ENCODE results near the gene PC. TPM values are rescaled to one million over a fixed set of nuclear protein-coding genes. Genes with fewer than 3 reads are reported as not detected.

PC gene
- total RNA-seq, 6 donors from 2014 or later, result 5.0 to 49.9 (median 20.9) TPM

DNA sequence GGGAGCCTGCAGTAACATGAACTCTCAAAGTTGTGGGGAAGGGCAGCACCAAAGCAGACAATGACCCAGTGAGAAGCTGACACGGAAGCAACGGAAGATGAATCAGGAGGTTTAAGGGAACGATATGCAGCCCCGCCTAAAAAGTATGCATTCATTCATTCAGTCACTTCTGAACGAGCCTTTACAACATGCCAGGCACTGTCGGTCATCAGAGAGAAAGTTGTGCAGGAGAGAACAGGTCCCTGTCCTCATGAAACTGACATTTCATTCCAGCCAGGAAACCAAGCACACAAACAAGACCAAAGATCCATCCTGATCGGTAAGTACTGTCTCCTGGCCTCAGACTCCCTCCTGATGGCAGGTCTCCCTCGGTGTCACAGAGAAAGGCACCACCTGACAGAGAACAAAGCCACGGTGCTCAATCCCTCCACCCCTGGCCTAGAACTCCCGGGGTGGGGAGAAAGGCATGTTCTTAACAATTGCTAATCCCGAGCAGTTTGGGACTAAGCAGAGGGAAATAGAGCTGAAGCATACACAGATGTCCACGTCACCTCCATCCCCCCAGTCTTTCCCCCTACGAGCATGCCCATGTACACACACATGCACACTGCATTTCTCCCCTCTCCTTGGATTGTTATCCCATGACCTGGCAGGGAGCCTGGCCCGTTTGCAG, 52.0 kb downstream of the PC start:
- Histone ChIP-seq H3K4me1 (no peaks in the 10 kb centered on the region), H3K36me3 (no peaks in the 10 kb centered on the region), H3K27me3 (no peaks in the 10 kb centered on the region), H3K9me3 (no peaks in the 10 kb centered on the region), H3K27ac (no peak overlapping the region), H3K4me3 (no peak overlapping the region)
- TF ChIP-seq EP300 (IDR thresholded peaks at IDR 0.05) (no peak), POLR2AphosphoS5 (IDR thresholded peaks at IDR 0.05) (no peak), POLR2A (IDR thresholded peaks at IDR 0.05) (no peak), CTCF (IDR thresholded peaks at IDR 0.05) (no peak)
- WGBS, 2 donors, result 71 to 78% methylated on average over 11 to 14 of the region's 14 CpGs
- DNase-seq, result no peak
- ATAC-seq (ENCODE audit: low FRiP score in 2 of 2), result no peak

DNA sequence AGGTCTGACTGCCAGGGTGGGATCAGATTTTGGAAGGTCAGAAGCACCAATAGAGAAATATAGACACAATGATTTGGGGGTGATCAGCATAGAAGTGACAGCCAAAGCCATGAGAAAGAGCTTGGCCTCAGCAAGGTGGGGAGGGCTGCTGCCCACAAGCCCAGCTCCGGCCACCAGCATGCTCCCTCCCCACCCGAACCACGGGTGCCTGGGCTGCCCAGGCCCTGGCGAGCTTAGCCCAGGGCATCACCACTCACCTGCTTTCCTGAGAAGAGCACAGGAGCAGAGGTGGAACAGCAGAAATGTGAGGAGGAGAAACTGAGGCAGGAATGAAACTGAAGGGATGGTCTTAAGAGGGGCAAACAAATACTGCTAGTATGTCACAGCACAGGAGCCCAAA, 52.6 kb downstream of the PC start:
- Histone ChIP-seq H3K27ac (no peak overlapping the region), H3K4me1 (no peaks in the 10 kb centered on the region), H3K36me3 (no peaks in the 10 kb centered on the region), H3K27me3 (no peaks in the 10 kb centered on the region), H3K9me3 (no peaks in the 10 kb centered on the region), H3K4me3 (no peak overlapping the region)
- DNase-seq, result peak in 1 of 2 donors; percentile 50
- TF ChIP-seq EP300 (IDR thresholded peaks at IDR 0.05) (no peak), CTCF (IDR thresholded peaks at IDR 0.05) (no peak)
- WGBS, 2 donors, result 79 to 88% methylated on average over 4 of the region's 4 CpGs
- no peak for ATAC-seq (ENCODE audit: low FRiP score in 2 of 2)

DNA sequence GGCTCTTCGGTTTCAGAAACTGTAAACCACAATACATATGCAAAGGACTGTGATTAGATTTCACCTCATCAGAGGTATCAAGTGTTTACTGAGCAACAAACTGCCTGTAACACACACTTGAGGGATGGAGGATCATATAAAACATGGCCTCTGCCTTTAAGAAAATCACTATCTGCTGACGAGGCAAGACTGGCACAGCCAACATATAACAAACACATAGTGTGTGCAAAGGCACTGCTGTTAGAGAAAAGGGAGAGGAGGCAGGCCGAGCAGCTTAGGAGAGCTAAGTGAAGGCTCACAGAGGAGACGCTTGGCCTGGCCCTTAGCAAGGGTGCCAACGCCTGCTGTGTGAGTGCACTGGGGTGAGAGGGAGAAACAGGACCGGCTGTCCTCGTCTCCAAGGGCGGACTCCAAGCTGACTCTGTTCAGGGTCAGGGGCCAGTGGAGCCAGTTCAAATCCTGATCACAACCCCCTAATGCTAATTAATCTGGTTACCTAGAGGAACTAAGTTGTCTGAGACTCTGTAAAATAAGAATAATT, 53.1 kb downstream of the PC start:
- DNase-seq (no peak), ATAC-seq (ENCODE audit: low FRiP score in 2 of 2) (no peak)
- Histone ChIP-seq H3K36me3 (no peaks in the 10 kb centered on the region), H3K27ac (no peak overlapping the region), H3K4me3 (no peak overlapping the region), H3K27me3 (no peaks in the 10 kb centered on the region), H3K9me3 (no peaks in the 10 kb centered on the region), H3K4me1 (no peaks in the 10 kb centered on the region)
- 86 to 90% methylated on average over 8 of the region's 8 CpGs for WGBS, 2 donors
- TF ChIP-seq POLR2AphosphoS5 (IDR thresholded peaks at IDR 0.05) (no peak), CTCF (IDR thresholded peaks at IDR 0.05) (no peak), POLR2A (IDR thresholded peaks at IDR 0.05) (no peak), EP300 (IDR thresholded peaks at IDR 0.05) (no peak)

DNA sequence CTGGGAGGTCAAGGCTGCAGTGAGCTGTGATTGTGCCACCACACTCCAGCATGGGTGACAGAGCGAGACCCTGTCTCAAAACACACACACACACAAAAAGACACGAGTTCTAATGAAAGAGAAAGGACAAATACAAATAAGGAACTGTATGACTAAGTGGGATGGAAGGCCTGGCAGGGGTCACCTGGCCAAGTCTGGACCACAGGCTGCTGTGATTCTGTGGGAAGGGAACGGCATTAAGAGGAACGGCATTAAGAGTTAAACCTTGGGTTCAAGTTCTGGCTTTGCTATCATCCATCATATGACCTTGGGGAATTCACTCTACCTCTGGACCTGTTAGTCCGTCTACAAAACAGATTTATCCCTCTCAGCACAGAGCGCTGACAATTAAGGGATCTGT, 53.6 kb downstream of the PC start:
- no peak for ATAC-seq (ENCODE audit: low FRiP score in 2 of 2)
- no peaks in the 10 kb centered on the region for H3K9me3 ChIP-seq
- no peaks in the 10 kb centered on the region for H3K36me3 ChIP-seq
- DNase-seq, result no peak
- TF ChIP-seq POLR2A (IDR thresholded peaks at IDR 0.05) (no peak), CTCF (IDR thresholded peaks at IDR 0.05) (no peak), POLR2AphosphoS5 (IDR thresholded peaks at IDR 0.05) (no peak), EP300 (IDR thresholded peaks at IDR 0.05) (no peak)
- WGBS, 2 donors, result 89 to 93% methylated on average over 6 of the region's 6 CpGs
- H3K4me1 ChIP-seq, result no peaks in the 10 kb centered on the region
- no peak overlapping the region for H3K27ac ChIP-seq
- no peaks in the 10 kb centered on the region for H3K27me3 ChIP-seq
- no peak overlapping the region for H3K4me3 ChIP-seq

DNA sequence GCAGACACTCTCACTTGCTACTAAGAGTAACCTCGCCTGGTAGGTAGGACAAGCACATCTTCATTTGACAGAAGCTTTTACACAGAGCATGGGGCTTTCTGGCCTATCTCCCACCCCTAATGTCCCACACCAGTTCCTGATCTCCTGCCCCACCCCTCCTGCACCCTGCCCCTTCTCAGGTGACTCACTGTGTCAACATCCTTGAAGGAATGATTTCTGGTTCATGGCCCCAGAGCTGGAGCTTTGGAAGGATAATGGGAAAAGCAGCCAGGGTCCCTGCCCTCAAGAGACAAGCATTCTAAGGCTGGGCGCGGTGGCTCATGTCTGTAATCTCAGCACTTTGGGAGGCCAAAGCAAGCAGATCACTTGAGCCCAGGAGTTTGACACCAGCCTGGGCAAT, 54.1 kb downstream of the PC start:
- ATAC-seq (ENCODE audit: low FRiP score in 2 of 2) (no peak), DNase-seq (no peak)
- H3K4me3 ChIP-seq, result no peak overlapping the region
- H3K9me3 ChIP-seq, result no peaks in the 10 kb centered on the region
- H3K4me1 ChIP-seq, result no peaks in the 10 kb centered on the region
- WGBS, 2 donors, result 88 to 89% methylated on average over 3 of the region's 3 CpGs
- no peak for TF ChIP-seq POLR2A (IDR thresholded peaks at IDR 0.05)
- no peak for TF ChIP-seq CTCF (IDR thresholded peaks at IDR 0.05)
- TF ChIP-seq EP300 (IDR thresholded peaks at IDR 0.05), result no peak
- TF ChIP-seq POLR2AphosphoS5 (IDR thresholded peaks at IDR 0.05), result no peak
- H3K36me3 ChIP-seq, result no peaks in the 10 kb centered on the region
- no peaks in the 10 kb centered on the region for H3K27me3 ChIP-seq
- no peak overlapping the region for H3K27ac ChIP-seq
